ENCODE results near the gene EYS. TPM values are rescaled to one million over a fixed set of nuclear protein-coding genes. Genes with fewer than 3 reads are reported as not detected.

The EYS gene
- total and polyA plus RNA-seq, 2 of the 8 experiments (the other 6 are each of a cell fraction or from before 2014, with no cell fraction given): 0.05 to 0.13 TPM

GRCh38 chr6:64580346-64580745 lies 1126.7 kb downstream of the EYS start (continued):
- TF ChIP-seq SAP30 (IDR thresholded peaks at IDR 0.05; ENCODE audit: insufficient read depth, insufficient replicate concordance, low read length) (no peak), CBX8 (IDR thresholded peaks at IDR 0.05; ENCODE audit: borderline replicate concordance, low read depth, low read length) (no peak), CBX5 (IDR thresholded peaks at IDR 0.05; ENCODE audit: low read depth, low read length) (no peak), GTF2F1 (IDR thresholded peaks at IDR 0.05; ENCODE audit: borderline replicate concordance, low read depth, low read length) (no peak), RXRA (IDR thresholded peaks at IDR 0.05; ENCODE audit: insufficient read depth, low read depth, low read length) (no peak), PHF8 (conservative IDR thresholded peaks at IDR 0.05; ENCODE audit: low read depth, low read length) (no peak), SP1 (IDR thresholded peaks at IDR 0.05; ENCODE audit: low read depth, low read length) (no peak)

All from H1 (cell line).